HG03571 (cell line): ENCODE measurements around the gene IGFLR1.
A peak's percentile ranks its signal among the peaks of the same experiment; 100 is the strongest.
"Not testable (repeated sequence)": the region's sequence is repeated elsewhere in the genome, so short reads cannot be mapped to it uniquely, and the experiment has no call there.

ENCODE experiments used
- ATAC-seq: cut with Tn5 transposase; IDR thresholded peaks from one replicate; pipeline ENCODE4 v1.9.1; 2021; ENCODE audit not compliant: unreplicated experiment

The IGFLR1 gene

GRCh38 chr19:35713904-35714495, 28.3 kb downstream of the IGFLR1 start:
- no peak for ATAC-seq

- no peak for ATAC-seq
These were observed 28.8 kb downstream of the IGFLR1 start for GRCh38 chr19:35713506-35713850.

- ATAC-seq, result no peak
These were observed 29.4 kb downstream of the IGFLR1 start for GRCh38 chr19:35712567-35713505.

- ATAC-seq, result no peak
These were observed 31.2 kb downstream of the IGFLR1 start for GRCh38 chr19:35710784-35711723.

GRCh38 chr19:35708391-35708790, 33.9 kb downstream of the IGFLR1 start:
- ATAC-seq, result no peak

GRCh38 chr19:35704218-35704617, 38.0 kb downstream of the IGFLR1 start, which contains the start of gene ZBTB32:
ZBTB32 (plus strand) TSS chr19:35704558; CDS start chr19:35714627, 10,069 bp downstream.
- ATAC-seq, result no peak

- no peak for ATAC-seq
These were observed 38.9 kb downstream of the IGFLR1 start for GRCh38 chr19:35703343-35703742.

- ATAC-seq, result peak; percentile 90
These were observed 39.8 kb downstream of the IGFLR1 start for GRCh38 chr19:35702223-35703012.

GRCh38 chr19:35696835-35697234, 45.4 kb downstream of the IGFLR1 start:
- ATAC-seq, result no peak

GRCh38 chr19:35695895-35696422, 46.3 kb downstream of the IGFLR1 start:
- no peak for ATAC-seq

GRCh38 chr19:35693835-35694599, 48.2 kb downstream of the IGFLR1 start:
- ATAC-seq, result peak; percentile 62

GRCh38 chr19:35693422-35693821, 48.8 kb downstream of the IGFLR1 start:
- peak; percentile 21 for ATAC-seq

- no peak for ATAC-seq
These were observed 50.2 kb downstream of the IGFLR1 start for GRCh38 chr19:35692010-35692409.

GRCh38 chr19:35691106-35691505, 51.1 kb downstream of the IGFLR1 start:
- ATAC-seq, result not testable (repeated sequence)

- no peak for ATAC-seq
These were observed 52.4 kb downstream of the IGFLR1 start for GRCh38 chr19:35689836-35690235.
